GM18873 (cell line): ENCODE results near the gene MUCL3.
"Not testable (repeated sequence)": the region's sequence is repeated elsewhere in the genome, so short reads cannot be mapped to it uniquely, and the experiment has no call there.

ENCODE experiments used
- ATAC-seq: cut with Tn5 transposase; IDR thresholded peaks from one replicate; pipeline ENCODE4 v1.9.1; 2021; ENCODE audit warnings: mild to moderate bottlenecking, moderate library complexity, moderate number of reproducible peaks; ENCODE audit not compliant: unreplicated experiment, low FRiP score

Gene MUCL3

GRCh38 chr6:30908700-30909099, 32.1 kb upstream of the MUCL3 start:
- ATAC-seq, result no peak

GRCh38 chr6:30910473-30910872, 30.3 kb upstream of the MUCL3 start:
- not testable (repeated sequence) for ATAC-seq

GRCh38 chr6:30912746-30913520, 27.8 kb upstream of the MUCL3 start:
- no peak for ATAC-seq

GRCh38 chr6:30913721-30914075, 27.1 kb upstream of the MUCL3 start:
- ATAC-seq, result no peak

GRCh38 chr6:30914076-30914853, 26.5 kb upstream of the MUCL3 start, which contains the start of gene VARS2:
Gene VARS2 (plus strand): TSS chr6:30914238. CDS start chr6:30914837, 599 bp downstream.
- ATAC-seq, result peak; percentile 49

- no peak for ATAC-seq
Measured at GRCh38 chr6:30914854-30915590, 25.8 kb upstream of the MUCL3 start.

GRCh38 chr6:30915591-30915946, 25.2 kb upstream of the MUCL3 start:
- no peak for ATAC-seq

- no peak for ATAC-seq
Measured at GRCh38 chr6:30917041-30917440, 23.7 kb upstream of the MUCL3 start.

- no peak for ATAC-seq
Measured at GRCh38 chr6:30917487-30917886, 23.3 kb upstream of the MUCL3 start.

- ATAC-seq, result no peak
Measured at GRCh38 chr6:30918670-30919069, 22.1 kb upstream of the MUCL3 start.

GRCh38 chr6:30922447-30922852, 18.3 kb upstream of the MUCL3 start:
- no peak for ATAC-seq

- ATAC-seq, result not testable (repeated sequence)
Measured at GRCh38 chr6:30924040-30924627, 16.6 kb upstream of the MUCL3 start.

- no peak for ATAC-seq
Measured at GRCh38 chr6:30926644-30927043, 14.1 kb upstream of the MUCL3 start.

GRCh38 chr6:30927080-30927479, 13.7 kb upstream of the MUCL3 start:
- not testable (repeated sequence) for ATAC-seq

GRCh38 chr6:30928677-30929076, 12.1 kb upstream of the MUCL3 start:
- no peak for ATAC-seq

GRCh38 chr6:30930506-30930905, 10.3 kb upstream of the MUCL3 start:
- no peak for ATAC-seq

GRCh38 chr6:30931272-30931671, 9.5 kb upstream of the MUCL3 start:
- ATAC-seq, result no peak

- ATAC-seq, result no peak
Measured at GRCh38 chr6:30931969-30932645, 8.7 kb upstream of the MUCL3 start, which contains the start of gene SFTA2. Gene SFTA2 (minus strand): TSS chr6:30932170. CDS start chr6:30932096, 74 bp downstream.

GRCh38 chr6:30932665-30933365, 8.0 kb upstream of the MUCL3 start:
- ATAC-seq, result no peak
